Measurements from ENCODE around the gene NDFIP2.

DNA sequence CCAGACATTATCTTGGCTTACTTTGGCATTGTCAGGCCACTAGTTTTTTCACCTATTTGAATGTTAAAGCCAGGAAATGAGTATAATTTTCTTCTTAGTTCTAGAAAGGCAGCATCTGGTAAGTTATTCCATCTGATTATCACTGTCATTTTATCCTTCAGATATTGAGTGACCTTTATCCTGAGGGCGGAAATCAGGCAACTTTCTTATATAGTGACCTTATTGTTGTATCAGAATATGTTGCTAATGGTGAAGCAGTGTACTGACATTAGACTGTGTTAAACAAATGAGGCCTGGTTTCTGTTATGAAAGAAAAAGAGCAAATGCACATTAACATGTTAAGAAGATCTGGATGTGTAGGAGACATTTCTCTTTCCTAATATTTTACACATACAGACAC lies 5.4 kb upstream of the NDFIP2 start:
- TF ChIP-seq CTCF (conservative IDR thresholded peaks at IDR 0.05) = no peak
- no peak for TF ChIP-seq EZH2 (IDR thresholded peaks at IDR 0.05; ENCODE audit: low read depth)
